Loucy (cell line): ENCODE data around the gene HOXD12.

Experiments used
- H2AFZ ChIP-seq: fragments of 200-600 bp; sonication (generic); 2 replicates; pipeline ENCODE4 v1.6.0; 2016; ENCODE audit warnings: antibody characterized with exemption, mild to moderate bottlenecking, low read length, moderate library complexity
- H3F3A ChIP-seq: fragments of 200-600 bp; 2 replicates; pipeline ENCODE4 v1.6.0; 2016; ENCODE audit warnings: antibody characterized with exemption, low read depth, mild to moderate bottlenecking
- H3K27me3 ChIP-seq: fragments of 200-600 bp; sonication (generic); 2 replicates; pipeline ENCODE4 v1.6.1; 2014; ENCODE audit warnings: low read length, mild to moderate bottlenecking; ENCODE audit not compliant: insufficient read depth, poor library complexity, severe bottlenecking
- H3K36me3 ChIP-seq: fragments of 200-600 bp; sonication (generic); 2 replicates; pipeline ENCODE4 v1.6.1; 2016; ENCODE audit warnings: low read length; ENCODE audit not compliant: insufficient read depth
- H3K4me1 ChIP-seq: fragments of 200-600 bp; sonication (generic); 2 replicates; pipeline ENCODE4 v1.5.1; 2014; ENCODE audit warnings: low read length, mild to moderate bottlenecking; ENCODE audit not compliant: insufficient read depth, poor library complexity, severe bottlenecking
- H3K4me2 ChIP-seq: fragments of 200-600 bp; sonication (generic); 2 replicates; pipeline ENCODE4 v1.6.0; 2014; ENCODE audit warnings: antibody characterized with exemption, low read length, low read depth, mild to moderate bottlenecking; ENCODE audit not compliant: poor library complexity, severe bottlenecking
- H3K4me3 ChIP-seq: fragments of 200-600 bp; sonication (generic); 2 replicates; pipeline ENCODE4 v1.5.1; 2014; ENCODE audit warnings: low read length, mild to moderate bottlenecking, mixed read lengths; ENCODE audit not compliant: poor library complexity, severe bottlenecking
- H3K79me2 ChIP-seq: fragments of 200-600 bp; sonication (generic); 2 replicates; pipeline ENCODE4 v1.6.1; 2014; ENCODE audit warnings: low read length; ENCODE audit not compliant: insufficient read depth
- H3K9ac ChIP-seq: fragments of 200-600 bp; sonication (generic); 2 replicates; pipeline ENCODE4 v1.6.0; 2014; ENCODE audit warnings: mild to moderate bottlenecking, low read depth, low read length, moderate library complexity; ENCODE audit not compliant: poor library complexity, severe bottlenecking
- H3K9me2 ChIP-seq: fragments of 200-600 bp; sonication (generic); replicated peaks from 2 replicates; pipeline ENCODE4 v1.6.1; 2016; ENCODE audit warnings: low read depth, low read length, mixed read lengths
- H3K9me3 ChIP-seq: fragments of 200-600 bp; sonication (generic); 2 replicates; pipeline ENCODE4 v1.6.1; 2014; ENCODE audit warnings: mild to moderate bottlenecking, antibody characterized with exemption, low read length, low read depth; ENCODE audit not compliant: insufficient read depth
- H4K20me1 ChIP-seq: fragments of 200-600 bp; sonication (generic); 2 replicates; pipeline ENCODE4 v1.6.0; 2014; ENCODE audit warnings: antibody characterized with exemption, low read length, mild to moderate bottlenecking; ENCODE audit not compliant: insufficient read depth, poor library complexity, severe bottlenecking
- CTCF ChIP-seq: fragments of 200-600 bp; sonication (generic); conservative IDR thresholded peaks from 2 replicates; pipeline ENCODE4 v1.5.1; 2014; ENCODE audit warnings: mild to moderate bottlenecking, antibody characterized with exemption, low read length
- EZH2phosphoT487 ChIP-seq: fragments of 200-600 bp; IDR thresholded peaks from 2 replicates; pipeline ENCODE4 v1.6.1; 2018; ENCODE audit warnings: antibody characterized with exemption, mild to moderate bottlenecking, moderate library complexity, borderline replicate concordance

Gene HOXD12

GRCh38 chr2:176099728-176100546 lies at the start of gene HOXD12:
TSS of gene HOXD12 (plus strand) at chr2:176099795. CDS start at chr2:176099802, 7 bp downstream.
- H3K4me1 ChIP-seq = peaks cover 20% of the 10 kb centered on the region
- H3K9ac ChIP-seq = no peak within 1 kb of the TSS
- no peak within 1 kb of the TSS for H3K4me2 ChIP-seq
- H3K27me3 ChIP-seq = no peaks in the 10 kb centered on the region
- H3K9me2 ChIP-seq = no peaks in the 10 kb centered on the region
- H3K79me2 ChIP-seq = no peaks in the 10 kb centered on the region
- TF ChIP-seq EZH2phosphoT487 = no peak
- TF ChIP-seq CTCF = no peak
- H3K4me3 ChIP-seq = no peak within 1 kb of the TSS
- no peaks in the 10 kb centered on the region for H3F3A ChIP-seq
- H3K36me3 ChIP-seq = no peaks in the 10 kb centered on the region
- H3K9me3 ChIP-seq = no peaks in the 10 kb centered on the region
- no peak within 1 kb of the TSS for H2AFZ ChIP-seq
- no peaks in the 10 kb centered on the region for H4K20me1 ChIP-seq

- Histone ChIP-seq H2AFZ (no peak overlapping the region), H3F3A (no peaks in the 10 kb centered on the region), H3K9ac (no peak overlapping the region), H4K20me1 (no peaks in the 10 kb centered on the region), H3K4me2 (no peak overlapping the region), H3K4me1 (peaks cover 3% of the 10 kb centered on the region), H3K9me3 (no peaks in the 10 kb centered on the region), H3K9me2 (no peaks in the 10 kb centered on the region), H3K36me3 (no peaks in the 10 kb centered on the region), H3K79me2 (no peaks in the 10 kb centered on the region), H3K4me3 (no peak overlapping the region), H3K27me3 (no peaks in the 10 kb centered on the region)
- TF ChIP-seq EZH2phosphoT487 (no peak), CTCF (no peak)
Observed at GRCh38 chr2:176056406-176056805, 43.2 kb upstream of the HOXD12 start.

GRCh38 chr2:176063958-176064357 lies 35.6 kb upstream of the HOXD12 start:
- no peaks in the 10 kb centered on the region for H4K20me1 ChIP-seq
- H3K79me2 ChIP-seq = no peaks in the 10 kb centered on the region
- no peaks in the 10 kb centered on the region for H3K9me3 ChIP-seq
- no peaks in the 10 kb centered on the region for H3K27me3 ChIP-seq
- H2AFZ ChIP-seq = no peak overlapping the region
- H3K4me2 ChIP-seq = no peak overlapping the region
- no peak overlapping the region for H3K4me3 ChIP-seq
- TF ChIP-seq EZH2phosphoT487 (no peak), CTCF (no peak)
- H3K9me2 ChIP-seq = no peaks in the 10 kb centered on the region
- H3K9ac ChIP-seq = no peak overlapping the region
- H3K36me3 ChIP-seq = no peaks in the 10 kb centered on the region
- no peaks in the 10 kb centered on the region for H3K4me1 ChIP-seq
- no peaks in the 10 kb centered on the region for H3F3A ChIP-seq
